Stomach (tissue), 9 donors: ENCODE results near the gene WDR72. TPM values are rescaled to one million over a fixed set of nuclear protein-coding genes. Genes with fewer than 3 reads are reported as not detected.

Experiments used
- DNase-seq, 2 donors: peaks; one replicate each; pipeline versions ENCODE4 v3.0.0 to v3.0.0-alpha.2; 2013 to 2019
- H3K27ac ChIP-seq, 5 donors: fragments of 200-600 bp in 4 of 5; sonication (generic) in 4 of 5; one replicate each; pipeline ENCODE4 v1.5.1; 2013 to 2019; ENCODE audit warnings: mild to moderate bottlenecking in 1 of 5, moderate library complexity in 1 of 5
- H3K27me3 ChIP-seq, 3 donors: fragments of 200-600 bp; sonication (generic); one replicate each; pipeline ENCODE4 v1.5.1; 2017 to 2019; ENCODE audit warnings: mixed run types in 1 of 3
- H3K36me3 ChIP-seq, 4 donors: fragments of 200-600 bp; sonication (generic); 1 replicate in 3 of 4; 2 replicates in 1 of 4; pipeline ENCODE4 v1.5.1; 2016 to 2019
- H3K4me1 ChIP-seq, 4 donors: fragments of 200-600 bp; sonication (generic); one replicate each; pipeline ENCODE4 v1.5.1; 2016 to 2019
- H3K4me3 ChIP-seq, 4 donors: fragments of 200-600 bp; sonication (generic) in 3 of 4; one replicate each; pipeline ENCODE4 v1.5.1; 2016 to 2019; ENCODE audit warnings: mild to moderate bottlenecking in 1 of 4
- H3K9me3 ChIP-seq, 4 donors: fragments of 200-600 bp; sonication (generic); one replicate each; pipeline ENCODE4 v1.5.1; 2016 to 2019
- EP300 ChIP-seq: sonication (generic); formaldehyde crosslinking; IDR thresholded peaks from one replicate; pipeline ENCODE4 v1.6.1; 2017; ENCODE audit warnings: antibody characterized with exemption
- POLR2A ChIP-seq, 4 donors: fragments of 450-650 bp; IDR thresholded peaks; one replicate each; pipeline ENCODE4 v1.6.1; 2016; ENCODE audit warnings: antibody characterized with exemption in 4 of 4, control low read depth in 2 of 4, mild to moderate bottlenecking in 1 of 4, moderate library complexity in 1 of 4
- POLR2AphosphoS5 ChIP-seq, 3 donors: sonication (generic); formaldehyde crosslinking; IDR thresholded peaks; one replicate each; pipeline ENCODE4 v1.6.1; 2016; ENCODE audit warnings: antibody characterized with exemption in 3 of 3
- WGBS, 5 donors: extraction: QIAGEN DNeasy Blood & Tissue Kit in 3 of 5; methylation state at CpG; one replicate each; pipeline versions ENCODE4 v1.1.5 to v1.1.7; 2013 to 2018; 5-methylcytosine and 5-hydroxymethylcytosine counted together
- intact Hi-C: fragments of 100-400 bp; cut with DNase I; formaldehyde crosslinking; loops from one replicate; pipeline ENCODE4 v1.15.1; 2023; ENCODE audit warnings: low total_unique reads
- polyA plus RNA-seq, 3 donors: library from polyadenylated mRNA; stranded (reverse); fragments of 200-250 nt; gene quantifications; one replicate each; pipeline ENCODE4 v1.2.3, GENCODE V29; 2013
- total RNA-seq, 5 donors: library from RNA; depleted of rRNA; stranded (reverse); fragments of >200 nt; gene quantifications; one replicate each; pipeline versions ENCODE4 v1.1.0 to v1.2.3, GENCODE V29; 2014 to 2016
- TF ChIP-seq, protein P1 (sequence below), 7 experiments: fragments of 450-650 bp in 4 of 7; fragments of 200-600 bp in 3 of 7; sonication (generic) in 3 of 7; IDR thresholded peaks; one replicate each; pipeline ENCODE4 v1.5.1; 2016 to 2019; ENCODE audit warnings: antibody characterized with exemption in 7 of 7, control low read depth in 2 of 7, mild to moderate bottlenecking in 1 of 7
- donor health status: healthy with polysubstance abuse.
- donor health status: Bipolar disorder and iron deficiency.
- donor health status: healthy.

WDR72 gene
- total and polyA plus RNA-seq, 8 donors: under 0.01 to 0.61 (median 0.41) TPM; not detected in 2

DNA sequence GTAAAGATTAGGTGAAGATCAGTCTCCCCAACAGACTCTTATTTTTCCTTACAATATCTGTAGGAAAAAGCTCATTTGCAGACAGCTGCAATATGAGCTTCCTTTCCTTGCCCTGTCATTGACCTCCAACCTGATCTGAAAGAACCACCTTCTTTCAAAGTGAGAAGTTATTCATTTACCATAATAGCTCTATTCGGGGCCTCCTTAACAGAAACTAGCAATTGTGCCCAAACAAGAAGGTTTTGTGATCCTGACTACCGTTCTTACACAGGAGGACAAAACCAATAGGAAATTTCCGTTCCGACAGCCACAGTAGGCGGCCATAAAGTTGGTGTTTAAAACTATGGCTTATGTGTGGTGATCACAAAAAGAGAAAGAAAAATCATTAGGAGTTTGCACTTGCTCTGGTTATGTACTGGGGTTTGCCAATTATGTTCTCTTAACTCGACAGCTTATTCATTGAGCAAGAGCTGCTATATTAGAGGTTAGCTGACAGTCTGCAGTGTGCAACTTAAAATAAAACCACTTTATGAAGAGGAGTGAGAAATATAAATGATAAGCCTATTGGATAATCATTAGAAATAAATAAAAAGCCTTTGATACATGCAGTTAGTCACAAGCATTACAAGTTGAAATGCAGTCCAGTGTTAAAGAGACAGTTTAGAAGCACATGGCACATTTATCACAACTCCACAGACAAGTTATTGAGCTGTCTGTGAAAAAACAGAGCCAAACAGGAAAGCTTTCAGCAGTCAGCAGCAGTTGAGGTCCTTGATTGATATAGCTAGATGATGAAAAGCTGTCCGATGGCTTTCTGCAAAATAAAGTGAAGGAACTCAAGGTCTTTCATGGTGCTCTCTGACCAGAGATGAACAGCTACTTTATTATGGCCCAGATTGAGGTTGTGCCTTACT is 199.8 kb downstream of the WDR72 start:
- H3K36me3 ChIP-seq: no peaks in the 10 kb centered on the region
- intact Hi-C loops: no loop called here
- no peaks in the 10 kb centered on the region for H3K9me3 ChIP-seq
- no peak overlapping the region for H3K27ac ChIP-seq
- no peaks in the 10 kb centered on the region for H3K27me3 ChIP-seq
- H3K4me1 ChIP-seq: no peaks in the 10 kb centered on the region
- H3K4me3 ChIP-seq: no peak overlapping the region
- peak in 1 of 2 donors; percentile 40 for DNase-seq
- TF ChIP-seq EP300: no peak
- no peak for TF ChIP-seq POLR2A (IDR thresholded peaks at IDR 0.05)
- TF ChIP-seq POLR2AphosphoS5 (IDR thresholded peaks at IDR 0.05): no peak
- TF ChIP-seq, protein P1, sequence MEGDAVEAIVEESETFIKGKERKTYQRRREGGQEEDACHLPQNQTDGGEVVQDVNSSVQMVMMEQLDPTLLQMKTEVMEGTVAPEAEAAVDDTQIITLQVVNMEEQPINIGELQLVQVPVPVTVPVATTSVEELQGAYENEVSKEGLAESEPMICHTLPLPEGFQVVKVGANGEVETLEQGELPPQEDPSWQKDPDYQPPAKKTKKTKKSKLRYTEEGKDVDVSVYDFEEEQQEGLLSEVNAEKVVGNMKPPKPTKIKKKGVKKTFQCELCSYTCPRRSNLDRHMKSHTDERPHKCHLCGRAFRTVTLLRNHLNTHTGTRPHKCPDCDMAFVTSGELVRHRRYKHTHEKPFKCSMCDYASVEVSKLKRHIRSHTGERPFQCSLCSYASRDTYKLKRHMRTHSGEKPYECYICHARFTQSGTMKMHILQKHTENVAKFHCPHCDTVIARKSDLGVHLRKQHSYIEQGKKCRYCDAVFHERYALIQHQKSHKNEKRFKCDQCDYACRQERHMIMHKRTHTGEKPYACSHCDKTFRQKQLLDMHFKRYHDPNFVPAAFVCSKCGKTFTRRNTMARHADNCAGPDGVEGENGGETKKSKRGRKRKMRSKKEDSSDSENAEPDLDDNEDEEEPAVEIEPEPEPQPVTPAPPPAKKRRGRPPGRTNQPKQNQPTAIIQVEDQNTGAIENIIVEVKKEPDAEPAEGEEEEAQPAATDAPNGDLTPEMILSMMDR (IDR thresholded peaks at IDR 0.05): no peak
- 29 to 37% (median 31%) methylated on average over 7 of the region's 7 CpGs for WGBS, 5 donors

DNA sequence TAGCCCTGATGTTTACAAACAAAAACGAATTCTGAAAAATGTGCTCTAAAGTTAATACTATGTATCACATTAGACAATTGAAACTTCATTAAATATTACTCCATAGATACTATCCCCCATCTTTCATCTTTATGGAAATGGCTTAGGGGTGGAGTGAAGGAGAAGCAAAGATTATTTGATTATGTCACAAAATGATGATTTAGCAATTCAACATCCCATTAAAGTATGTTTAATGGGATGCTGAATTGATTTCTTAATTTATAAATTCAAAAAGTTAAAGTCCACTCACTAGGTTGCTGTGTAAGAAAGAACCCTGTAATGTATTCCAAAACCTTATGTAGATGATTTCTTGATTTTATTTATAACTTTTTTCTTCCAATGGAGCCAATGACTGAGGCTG is 201.1 kb downstream of the WDR72 start:
- Histone ChIP-seq H3K27ac (no peak overlapping the region), H3K4me3 (no peak overlapping the region), H3K4me1 (no peaks in the 10 kb centered on the region), H3K9me3 (no peaks in the 10 kb centered on the region), H3K27me3 (no peaks in the 10 kb centered on the region), H3K36me3 (no peaks in the 10 kb centered on the region)
- TF ChIP-seq, protein P1 (IDR thresholded peaks at IDR 0.05): no peak
- no peak for TF ChIP-seq EP300
- no peak for TF ChIP-seq POLR2A (IDR thresholded peaks at IDR 0.05)
- no peak for TF ChIP-seq POLR2AphosphoS5 (IDR thresholded peaks at IDR 0.05)
- WGBS, 5 donors: 60 to 80% (median 69%) methylated on average over 1 of the region's 1 CpG
- intact Hi-C loops: no loop called here
- no peak for DNase-seq

GRCh38 chr15:53555226-53555625 is 204.2 kb downstream of the WDR72 start:
- Histone ChIP-seq H3K27me3 (no peaks in the 10 kb centered on the region), H3K4me3 (no peak overlapping the region), H3K4me1 (no peaks in the 10 kb centered on the region), H3K9me3 (no peaks in the 10 kb centered on the region), H3K36me3 (no peaks in the 10 kb centered on the region), H3K27ac (no peak overlapping the region)
- DNase-seq: no peak
- intact Hi-C loops: no loop called here
- TF ChIP-seq POLR2AphosphoS5 (IDR thresholded peaks at IDR 0.05) (no peak), POLR2A (IDR thresholded peaks at IDR 0.05) (no peak)
- TF ChIP-seq, protein P1 (IDR thresholded peaks at IDR 0.05): no peak
- 57 to 78% (median 69%) methylated on average over 7 of the region's 7 CpGs for WGBS, 5 donors

GRCh38 chr15:53549697-53550305 is 209.7 kb downstream of the WDR72 start:
- Histone ChIP-seq H3K27me3 (no peaks in the 10 kb centered on the region), H3K4me1 (no peaks in the 10 kb centered on the region), H3K9me3 (no peaks in the 10 kb centered on the region), H3K36me3 (no peaks in the 10 kb centered on the region), H3K27ac (peak overlapping the region in 1 of 5 donors; percentile 52), H3K4me3 (no peak overlapping the region)
- TF ChIP-seq POLR2A (IDR thresholded peaks at IDR 0.05) (no peak), POLR2AphosphoS5 (IDR thresholded peaks at IDR 0.05) (no peak), EP300 (no peak)
- TF ChIP-seq, protein P1 (IDR thresholded peaks at IDR 0.05): no peak
- DNase-seq: peak in 1 of 2 donors; percentile 79
- intact Hi-C loops: no loop called here
- WGBS, 5 donors: 29 to 57% (median 44%) methylated on average over 3 of the region's 3 CpGs
